B cell (primary cell): ENCODE results near the gene NTRK2. TPM values are rescaled to one million over a fixed set of nuclear protein-coding genes. Genes with fewer than 3 reads are reported as not detected.

Experiments used
- ATAC-seq: fragments of 200-7000 bp; cut with Tn5 transposase; one replicate; pipeline ENCODE4 v1.10.0; 2021; ENCODE audit warnings: low read depth, mild to moderate bottlenecking, moderate number of reproducible peaks, moderate library complexity
- CTCF ChIA-PET: fragments of 350-600 bp; sonication (Branson Sonifier 250); formaldehyde crosslinking; loops from one replicate; lab custom pipeline; 2021; ENCODE audit warnings: antibody characterized with exemption, inconsistent platforms; lab: Charles Lee
- POLR2A ChIA-PET: fragments of 350-600 bp; sonication (Branson Sonifier 250); formaldehyde crosslinking; loops from one replicate; lab custom pipeline; 2021; ENCODE audit warnings: antibody characterized with exemption; lab: Charles Lee
- DNase-seq: peaks from one replicate; pipeline ENCODE4 v3.0.0; 2013
- H2AFZ ChIP-seq: 2 replicates; pipeline ENCODE4 v1.6.1; 2012; ENCODE audit warnings: mild to moderate bottlenecking, low read depth, low read length; ENCODE audit not compliant: insufficient read depth, poor library complexity, severe bottlenecking
- H3K27ac ChIP-seq, 2 donors: 1 replicate in 1 of 2; 2 replicates in 1 of 2; pipeline ENCODE4 v1.5.1; 2012 to 2013; ENCODE audit warnings: low read length in 2 of 2, mild to moderate bottlenecking in 2 of 2, moderate library complexity in 1 of 2
- H3K27me3 ChIP-seq, 4 experiments: fragments of 200-600 bp in 1 of 4; sonication (generic) in 1 of 4; replicated peaks in 1 of 4; 1 replicate in 2 of 4; 2 replicates in 2 of 4; pipeline versions ENCODE4 v1.6.1 to v1.7.0; 2013 to 2016; ENCODE audit warnings: low read length in 3 of 4, mild to moderate bottlenecking in 2 of 4, mixed read lengths in 1 of 4, moderate library complexity in 1 of 4; ENCODE audit not compliant: insufficient read depth in 4 of 4, control insufficient read depth in 3 of 4; ENCODE audit errors: control extremely low read depth in 1 of 4
- H3K36me3 ChIP-seq, 2 experiments: replicated peaks in 1 of 2; 1 replicate in 1 of 2; 2 replicates in 1 of 2; pipeline versions ENCODE4 v1.6.1 to v1.7.1; 2013; ENCODE audit warnings: low read length in 1 of 2; ENCODE audit not compliant: insufficient read depth in 2 of 2, control insufficient read depth in 1 of 2; ENCODE audit errors: control extremely low read depth in 1 of 2, extremely low read depth in 1 of 2
- H3K4me1 ChIP-seq, 2 donors: fragments of 200-600 bp in 1 of 2; sonication (generic) in 1 of 2; 1 replicate in 1 of 2; 2 replicates in 1 of 2; pipeline versions ENCODE4 v1.5.1 to v1.6.1; 2013 to 2017; ENCODE audit warnings: low read length in 2 of 2; ENCODE audit not compliant: control insufficient read depth in 2 of 2, insufficient read depth in 2 of 2
- H3K4me2 ChIP-seq: replicated peaks from 2 replicates; pipeline ENCODE3; 2012; ENCODE audit warnings: mild to moderate bottlenecking, low read depth, low read length; ENCODE audit not compliant: poor library complexity, severe bottlenecking
- H3K4me3 ChIP-seq, 5 experiments: fragments of 200-600 bp in 1 of 5; sonication (generic) in 1 of 5; 1 replicate in 3 of 5; 2 replicates in 2 of 5; pipeline versions ENCODE4 v1.5.1 to v1.7.0; 2011 to 2016; ENCODE audit warnings: low read length in 4 of 5, mild to moderate bottlenecking in 4 of 5, low read depth in 2 of 5, control low read depth in 1 of 5, moderate library complexity in 1 of 5; ENCODE audit not compliant: insufficient read depth in 1 of 5; ENCODE audit errors: control extremely low read depth in 1 of 5, extremely low read depth in 1 of 5
- H3K79me2 ChIP-seq: fragments of 200-600 bp; sonication (generic); one replicate; pipeline ENCODE4 v1.6.0; 2016; ENCODE audit warnings: low read length; ENCODE audit not compliant: control insufficient read depth, insufficient read depth
- H3K9ac ChIP-seq: fragments of 200-600 bp; sonication (generic); 2 replicates; pipeline ENCODE4 v1.6.1; 2017; ENCODE audit warnings: mild to moderate bottlenecking, low read length, moderate library complexity
- H3K9me3 ChIP-seq, 3 donors: one replicate each; pipeline versions ENCODE4 v1.6.1 to v1.7.1; 2013; ENCODE audit warnings: low read length in 2 of 3; ENCODE audit not compliant: control insufficient read depth in 2 of 3, insufficient read depth in 1 of 3; ENCODE audit errors: control extremely low read depth in 1 of 3
- H4K20me1 ChIP-seq: 2 replicates; pipeline ENCODE4 v1.6.0; 2012; ENCODE audit warnings: mild to moderate bottlenecking, low read length; ENCODE audit not compliant: insufficient read depth, control insufficient read depth, poor library complexity, severe bottlenecking
- H3K27ac Mint-ChIP-seq: one replicate; pipeline ENCODE4 v1.8.0; 2021; ENCODE audit warnings: mixed read lengths
- H3K27me3 Mint-ChIP-seq: one replicate; pipeline ENCODE4 v1.8.0; 2021; ENCODE audit warnings: mixed read lengths
- H3K4me1 Mint-ChIP-seq: one replicate; pipeline ENCODE4 v1.8.0; 2021; ENCODE audit warnings: mixed read lengths
- H3K4me3 Mint-ChIP-seq: one replicate; pipeline ENCODE4 v1.8.0; 2021; ENCODE audit warnings: mixed read lengths
- H3K9me3 Mint-ChIP-seq: one replicate; pipeline ENCODE4 v1.8.0; 2022; ENCODE audit warnings: mixed read lengths; ENCODE audit not compliant: insufficient read depth
- CTCF ChIP-seq: fragments of 200-600 bp; IDR thresholded peaks from one replicate; pipeline ENCODE4 v1.8.0; 2022; ENCODE audit warnings: antibody characterized with exemption, mild to moderate bottlenecking
- EZH2 ChIP-seq: IDR thresholded peaks from 2 replicates; pipeline ENCODE4 v1.6.1; 2012; ENCODE audit warnings: borderline replicate concordance, low read depth, mild to moderate bottlenecking, moderate library complexity, low read length; ENCODE audit not compliant: insufficient read depth, poor library complexity, severe bottlenecking
- WGBS: methylation state at CpG from one replicate; pipeline ENCODE4 v1.1.5; 2013; ENCODE audit warnings: missing lambda C conversion rate; ENCODE audit not compliant: insufficient coverage; 5-methylcytosine and 5-hydroxymethylcytosine counted together
- intact Hi-C: fragments of 100-400 bp; cut with micrococcal nuclease; formaldehyde crosslinking; loops from one replicate; pipeline ENCODE4 v1.10.0; 2022
- polyA plus RNA-seq: library from polyadenylated mRNA; depleted of rRNA; stranded (reverse); fragments of >200 nt; gene quantifications from 2 replicates; pipeline ENCODE4 v1.2.3, GENCODE V29; 2012
- total RNA-seq, 2 donors: library from RNA; stranded (reverse); fragments of 120-200 nt in 1 of 2; gene quantifications; 1 replicate in 1 of 2; 2 replicates in 1 of 2; pipeline versions ENCODE4 v1.2.3 to v1.2.4, GENCODE V29; 2013 to 2022

The NTRK2 gene
- total and polyA plus RNA-seq, 2 donors (not counting 1 experiment from before 2014, with no cell fraction given) = 0.03 to 0.10 TPM

DNA sequence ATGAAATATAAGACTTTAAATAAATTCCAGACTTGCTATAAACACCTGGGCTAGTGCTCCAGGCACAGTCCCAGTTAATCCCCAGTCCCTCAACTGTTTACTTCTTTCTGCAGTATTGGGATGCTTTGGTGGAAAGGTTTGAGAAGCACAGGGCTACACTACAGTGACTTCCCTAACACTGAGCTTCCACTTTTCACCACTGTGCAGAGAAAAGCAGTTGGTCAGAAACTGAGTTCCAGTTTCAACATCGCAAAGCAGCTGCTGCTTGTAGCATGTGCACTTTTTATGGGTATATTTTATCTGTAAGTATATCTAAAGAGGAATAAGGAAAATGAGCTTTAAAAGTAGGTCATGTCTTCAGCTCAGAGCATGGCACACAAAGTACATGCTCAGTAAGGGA lies 339.7 kb downstream of the NTRK2 start:
- no peak overlapping the region for H3K27ac ChIP-seq
- H3K36me3 ChIP-seq = no peaks in the 10 kb centered on the region
- POLR2A ChIA-PET = no interaction called here
- WGBS = no CpG with 5 or more reads among the region's 1 CpG
- H2AFZ ChIP-seq = no peak overlapping the region
- Mint-ChIP-seq H3K9me3 (no peaks in the 10 kb centered on the region), H3K27me3 (no peaks in the 10 kb centered on the region), H3K4me1 (no peaks in the 10 kb centered on the region), H3K4me3 (no peak overlapping the region), H3K27ac (no peak overlapping the region)
- H3K4me3 ChIP-seq = no peak overlapping the region
- CTCF ChIA-PET = no interaction called here
- intact Hi-C loops = no loop called here
- H3K4me1 ChIP-seq = no peaks in the 10 kb centered on the region
- H3K79me2 ChIP-seq = no peaks in the 10 kb centered on the region
- H3K9ac ChIP-seq = no peak overlapping the region
- H3K9me3 ChIP-seq = no peaks in the 10 kb centered on the region
- DNase-seq (no peak), ATAC-seq (no peak)
- TF ChIP-seq EZH2 (no peak), CTCF (no peak)
- H4K20me1 ChIP-seq = no peaks in the 10 kb centered on the region
- peaks cover 0 to 3% (median 0%) of the 10 kb centered on the region in 4 experiments for H3K27me3 ChIP-seq
- no peak overlapping the region for H3K4me2 ChIP-seq

GRCh38 chr9:85013703-85014102 lies 344.2 kb downstream of the NTRK2 start:
- Histone ChIP-seq H3K4me3 (no peak overlapping the region), H3K36me3 (no peaks in the 10 kb centered on the region), H3K4me2 (no peak overlapping the region), H3K79me2 (no peaks in the 10 kb centered on the region), H3K27me3 (peaks cover 0 to 3% (median 0%) of the 10 kb centered on the region in 4 experiments), H3K9ac (no peak overlapping the region), H2AFZ (no peak overlapping the region), H3K27ac (no peak overlapping the region), H4K20me1 (no peaks in the 10 kb centered on the region), H3K4me1 (no peaks in the 10 kb centered on the region), H3K9me3 (no peaks in the 10 kb centered on the region)
- H3K27ac Mint-ChIP-seq = no peak overlapping the region
- H3K27me3 Mint-ChIP-seq = no peaks in the 10 kb centered on the region
- H3K4me3 Mint-ChIP-seq = no peak overlapping the region
- no peaks in the 10 kb centered on the region for H3K9me3 Mint-ChIP-seq
- TF ChIP-seq CTCF (no peak), EZH2 (no peak)
- intact Hi-C loops = no loop called here
- H3K4me1 Mint-ChIP-seq = no peaks in the 10 kb centered on the region
- ChIA-PET POLR2A (no interaction called here), CTCF (no interaction called here)
- no CpG with 5 or more reads among the region's 1 CpG for WGBS
- DNase-seq (no peak), ATAC-seq (no peak)
